GM13977 (cell line): ENCODE measurements around the gene PCARE.

Source experiments
- DNase-seq: peaks from one replicate; pipeline ENCODE4 v3.0.0; 2012; ENCODE audit warnings: low spot score
- CTCF ChIP-seq: IDR thresholded peaks from 2 replicates; pipeline ENCODE4 v1.5.1; 2012; ENCODE audit warnings: mild to moderate bottlenecking, control low read depth; ENCODE audit not compliant: insufficient read depth; ENCODE audit errors: extremely low read depth, missing control alignments
- in situ Hi-C: fragments of 300-500 bp; cut with MboI; formaldehyde crosslinking; loops from one replicate; pipeline ENCODE4 v1.12.0; 2022; ENCODE audit warnings: low sequenced_read_pairs, low pct_unique_long_range_greater_than_20kb, mixed read lengths, inconsistent platforms; ENCODE audit not compliant: unreplicated experiment

PCARE gene

GRCh38 chr2:29059624-29060023 is 14.7 kb downstream of the PCARE start:
- in situ Hi-C loops, result no loop called here
- DNase-seq, result no peak
- no peak for TF ChIP-seq CTCF

GRCh38 chr2:29057006-29057405 is 17.3 kb downstream of the PCARE start:
- in situ Hi-C loops, result no loop called here
- no peak for TF ChIP-seq CTCF
- no peak for DNase-seq

GRCh38 chr2:29056452-29056851 is 17.9 kb downstream of the PCARE start:
- DNase-seq, result no peak
- TF ChIP-seq CTCF, result no peak
- in situ Hi-C loops, result no loop called here

- TF ChIP-seq CTCF, result no peak
- in situ Hi-C loops, result no loop called here
- no peak for DNase-seq
Observed at GRCh38 chr2:29055601-29056000, 18.7 kb downstream of the PCARE start.

- DNase-seq, result no peak
- no peak for TF ChIP-seq CTCF
- in situ Hi-C loops, result no loop called here
Observed at GRCh38 chr2:29054430-29054829, 19.9 kb downstream of the PCARE start.

- in situ Hi-C loops, result no loop called here
- no peak for DNase-seq
- TF ChIP-seq CTCF, result peak; percentile 30
Observed at GRCh38 chr2:29053670-29054400, 20.5 kb downstream of the PCARE start.

DNA sequence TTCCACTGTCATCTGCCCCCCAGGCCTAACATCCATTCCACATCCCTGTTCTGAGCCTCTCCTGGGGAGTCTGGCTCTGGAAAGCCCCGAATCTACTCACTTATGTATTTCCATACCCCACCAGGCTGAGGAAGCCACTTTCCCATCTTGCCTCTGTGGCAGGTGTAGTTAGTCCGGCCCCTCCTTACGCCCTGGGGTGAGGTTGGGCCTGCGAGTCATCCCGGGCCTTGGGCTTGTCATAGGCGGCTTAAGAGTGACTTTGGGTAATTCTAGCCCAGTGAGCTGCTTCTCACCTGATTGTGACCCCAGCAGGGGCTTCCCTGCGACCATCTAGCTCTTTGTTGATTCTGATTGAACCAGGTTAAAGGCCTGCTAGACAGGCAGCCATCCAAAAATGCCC is 21.1 kb downstream of the PCARE start:
- DNase-seq, result no peak
- in situ Hi-C loops, result no loop called here
- no peak for TF ChIP-seq CTCF
